GM08714 (cell line): ENCODE measurements around the gene NLRX1.
"Not testable (repeated sequence)": the region's sequence is repeated elsewhere in the genome, so short reads cannot be mapped to it uniquely, and the experiment has no call there.

Experiments used
- H3K4me3 ChIP-seq: fragments of 200-500 bp; sonication (Bioruptor generic); 2 replicates; pipeline ENCODE4 v1.5.1; 2014; ENCODE audit warnings: mild to moderate bottlenecking, low read length, inconsistent platforms
- ZNF274 ChIP-seq: IDR thresholded peaks from 2 replicates; pipeline ENCODE4 v1.6.1; 2012; ENCODE audit warnings: mild to moderate bottlenecking, low read depth, low read length

The NLRX1 gene

DNA sequence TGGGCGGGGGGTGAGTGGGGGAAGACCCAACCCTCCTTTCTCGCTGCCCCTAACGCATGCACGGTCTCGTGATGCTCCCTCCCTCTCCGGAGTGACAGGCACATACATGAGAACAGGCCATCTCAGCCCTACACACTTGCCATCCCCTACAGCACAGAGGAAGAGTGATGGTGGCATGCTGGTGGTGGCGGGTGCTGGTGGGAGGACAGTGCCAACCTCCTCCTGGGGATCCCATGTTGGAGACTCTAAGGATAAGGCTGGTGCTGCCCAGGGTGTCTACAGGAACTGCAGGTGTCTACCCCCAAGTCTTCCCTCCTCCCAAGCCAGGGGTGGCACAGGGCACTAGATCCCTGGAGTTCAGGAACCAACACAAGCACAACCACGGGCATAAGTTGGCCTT lies 6.7 kb upstream of the NLRX1 start:
- H3K4me3 ChIP-seq = no peak overlapping the region
- no peak for TF ChIP-seq ZNF274

DNA sequence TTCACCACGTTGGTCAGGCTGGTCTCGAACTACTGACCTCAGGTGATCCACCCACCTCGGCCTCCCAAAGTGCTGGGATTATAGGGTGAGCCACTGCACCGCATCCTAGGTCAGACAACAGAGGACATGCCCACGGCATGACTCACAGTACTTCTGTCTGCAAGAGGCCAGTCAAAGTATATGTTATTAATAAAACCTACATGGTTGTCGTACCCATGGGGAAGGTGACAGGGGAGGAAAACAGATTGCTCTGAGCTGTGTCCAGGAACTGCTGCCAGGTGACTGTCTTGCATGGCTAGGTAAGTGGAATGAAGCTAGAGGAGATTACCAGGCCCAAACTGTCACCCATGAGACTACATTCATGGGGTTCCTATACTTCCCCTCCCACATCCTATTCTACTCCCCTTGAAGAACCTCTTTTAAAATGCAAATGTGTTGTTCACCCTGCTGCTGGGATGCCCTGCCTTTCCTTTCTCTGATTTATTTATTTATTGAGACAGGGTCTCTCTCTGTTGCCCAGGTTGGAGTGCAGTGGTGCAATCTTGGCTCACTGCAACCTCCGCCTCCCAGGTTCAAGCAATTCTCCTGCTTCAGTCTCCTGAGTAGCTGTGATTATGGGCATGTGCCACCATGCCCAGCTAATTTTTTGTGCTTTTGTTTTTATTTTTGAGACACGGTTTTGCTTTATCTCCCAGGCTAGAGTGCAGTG lies 2.0 kb upstream of the NLRX1 start:
- H3K4me3 ChIP-seq = no peak overlapping the region
- TF ChIP-seq ZNF274 = no peak

- H3K4me3 ChIP-seq = not testable (repeated sequence)
Observed at GRCh38 chr11:119167077-119167458, 1.5 kb upstream of the NLRX1 start.

- H3K4me3 ChIP-seq = no peak overlapping the region
- TF ChIP-seq ZNF274 = no peak
Observed at GRCh38 chr11:119167933-119168332, 592 bp upstream of the NLRX1 start.

- no peak for TF ChIP-seq ZNF274
- peak overlapping the region; percentile 75 for H3K4me3 ChIP-seq
Observed at GRCh38 chr11:119169282-119169719, 776 bp downstream of the NLRX1 start.

DNA sequence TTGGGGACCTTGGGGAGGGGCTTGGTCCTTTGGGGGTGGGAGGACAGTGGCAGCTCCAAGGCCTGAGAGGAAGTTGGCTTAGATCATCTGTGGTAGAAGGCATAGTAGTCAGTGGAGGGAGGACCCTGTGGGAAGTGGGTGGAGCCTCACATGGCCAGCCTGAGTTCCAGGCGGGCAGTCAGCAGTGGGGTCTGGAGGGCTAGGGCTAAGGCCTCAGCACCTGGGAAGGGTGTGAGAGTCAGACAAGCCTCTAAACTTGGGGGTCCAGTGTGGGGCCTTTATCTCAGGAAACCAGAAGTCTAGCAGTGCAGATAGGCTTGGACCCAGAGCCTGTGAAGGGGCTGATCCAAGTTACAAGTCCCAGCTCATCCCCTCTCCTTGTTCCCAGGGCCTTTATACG lies 4.0 kb downstream of the NLRX1 start:
- no peak for TF ChIP-seq ZNF274
- H3K4me3 ChIP-seq = no peak overlapping the region

GRCh38 chr11:119173453-119173852 lies 4.9 kb downstream of the NLRX1 start:
- TF ChIP-seq ZNF274 = no peak
- no peak overlapping the region for H3K4me3 ChIP-seq

DNA sequence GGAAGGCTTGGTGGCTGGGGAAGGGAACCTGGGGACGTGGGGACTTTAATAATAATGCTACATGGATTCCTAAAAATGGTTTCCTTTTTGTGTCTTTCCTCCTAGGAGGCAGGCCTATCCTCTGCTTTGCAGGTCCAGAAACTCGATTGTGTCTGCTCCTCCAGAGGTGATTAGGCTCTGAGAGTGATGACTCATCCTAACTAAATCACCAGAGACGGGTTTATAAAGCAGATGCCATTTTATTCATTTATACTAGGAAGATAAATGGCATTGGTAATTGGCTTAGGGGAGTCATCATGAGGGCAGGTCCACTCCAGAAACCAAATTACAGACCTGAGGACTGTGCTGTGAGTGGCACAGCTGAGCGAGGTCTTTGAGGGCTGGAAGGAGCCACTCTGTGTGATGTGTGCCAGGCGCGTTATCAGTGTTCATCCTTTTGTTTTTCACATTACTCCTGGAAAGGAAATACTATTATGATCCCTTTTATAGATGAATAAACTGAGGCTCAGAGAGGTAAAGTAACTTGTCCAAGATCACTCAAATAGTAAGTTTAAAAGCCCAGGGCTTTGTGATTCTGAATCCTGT lies 7.1 kb downstream of the NLRX1 start:
- no peak for TF ChIP-seq ZNF274
- H3K4me3 ChIP-seq = no peak overlapping the region

- TF ChIP-seq ZNF274 = no peak
- no peak overlapping the region for H3K4me3 ChIP-seq
Observed at GRCh38 chr11:119178166-119178680, 9.7 kb downstream of the NLRX1 start.

GRCh38 chr11:119179342-119179741 lies 10.8 kb downstream of the NLRX1 start:
- no peak overlapping the region for H3K4me3 ChIP-seq
- TF ChIP-seq ZNF274 = no peak

- TF ChIP-seq ZNF274 = no peak
- no peak overlapping the region for H3K4me3 ChIP-seq
Observed at GRCh38 chr11:119179983-119180382, 11.5 kb downstream of the NLRX1 start.

DNA sequence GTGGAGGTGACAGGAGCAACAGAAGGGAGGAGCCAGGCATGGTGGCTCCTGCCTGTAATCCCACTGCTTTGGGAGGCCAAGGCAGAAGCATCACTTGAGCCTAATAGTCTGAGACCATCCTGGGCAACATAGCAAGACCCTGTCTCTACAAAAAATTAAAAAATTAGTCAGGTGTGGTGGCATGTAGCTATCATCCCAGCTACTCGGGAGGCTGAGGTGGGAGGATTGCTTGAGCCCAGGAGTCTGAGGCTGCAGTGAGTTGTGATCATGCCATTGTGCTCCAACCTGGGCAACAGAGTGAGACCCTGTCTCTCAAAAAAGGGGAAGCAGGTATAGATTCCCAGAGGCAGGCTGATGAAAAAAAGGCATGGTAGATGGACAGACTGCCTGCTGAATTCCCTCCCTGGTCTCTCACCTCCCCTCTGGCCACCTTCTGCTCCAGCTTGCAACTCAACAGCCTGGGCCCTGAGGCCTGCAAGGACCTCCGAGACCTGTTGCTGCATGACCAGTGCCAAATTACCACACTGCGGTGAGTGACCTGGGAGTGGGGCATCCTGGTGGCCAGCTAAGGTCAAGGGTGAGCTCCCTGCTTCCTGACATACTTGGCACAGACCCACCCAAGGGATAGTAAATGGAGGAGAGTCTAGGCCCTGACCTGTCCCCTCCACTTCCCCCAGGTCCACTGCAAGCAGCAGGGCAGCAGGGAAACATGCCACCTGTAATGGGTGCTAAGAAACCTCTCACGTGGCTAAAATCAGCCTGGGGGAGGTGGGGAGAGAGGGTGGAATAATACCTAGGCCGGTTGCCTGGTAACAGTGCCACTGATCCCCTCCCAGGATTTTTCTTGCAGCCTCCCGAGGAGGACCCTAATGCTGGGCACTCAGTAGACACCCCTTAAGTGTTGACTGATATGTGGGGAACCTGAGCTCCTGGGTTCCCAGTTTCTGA lies 12.5 kb downstream of the NLRX1 start:
- no peak for TF ChIP-seq ZNF274
- no peak overlapping the region for H3K4me3 ChIP-seq

DNA sequence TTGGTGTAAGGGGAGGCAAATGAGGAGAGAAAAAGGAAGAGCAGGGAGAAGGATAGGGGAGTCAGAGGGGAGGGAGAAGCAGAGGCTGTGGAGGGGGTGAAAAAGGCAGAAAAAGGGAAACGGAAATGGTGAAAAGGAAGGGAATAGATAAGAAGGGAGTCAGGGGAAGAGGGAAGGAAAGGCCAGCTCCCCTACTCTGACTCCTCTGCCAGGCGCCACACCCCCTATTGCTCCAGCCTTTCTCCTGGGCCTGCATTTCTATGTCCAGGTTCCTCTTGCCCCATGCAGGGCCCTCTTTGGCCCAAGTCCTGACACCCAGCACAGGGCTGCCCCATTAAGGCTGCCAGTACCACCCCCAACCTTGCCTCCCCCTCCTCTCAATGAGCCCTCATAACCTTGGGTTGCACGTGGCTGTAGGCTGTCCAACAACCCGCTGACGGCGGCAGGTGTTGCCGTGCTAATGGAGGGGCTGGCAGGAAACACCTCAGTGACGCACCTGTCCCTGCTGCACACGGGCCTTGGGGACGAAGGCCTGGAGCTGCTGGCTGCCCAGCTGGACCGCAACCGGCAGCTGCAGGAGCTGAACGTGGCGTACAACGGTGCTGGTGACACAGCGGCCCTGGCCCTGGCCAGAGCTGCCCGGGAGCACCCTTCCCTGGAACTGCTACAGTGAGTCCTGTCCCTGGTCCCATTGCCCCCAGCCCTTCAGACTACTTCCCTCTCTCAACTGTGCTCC lies 13.3 kb downstream of the NLRX1 start:
- no peak for TF ChIP-seq ZNF274
- H3K4me3 ChIP-seq = no peak overlapping the region

DNA sequence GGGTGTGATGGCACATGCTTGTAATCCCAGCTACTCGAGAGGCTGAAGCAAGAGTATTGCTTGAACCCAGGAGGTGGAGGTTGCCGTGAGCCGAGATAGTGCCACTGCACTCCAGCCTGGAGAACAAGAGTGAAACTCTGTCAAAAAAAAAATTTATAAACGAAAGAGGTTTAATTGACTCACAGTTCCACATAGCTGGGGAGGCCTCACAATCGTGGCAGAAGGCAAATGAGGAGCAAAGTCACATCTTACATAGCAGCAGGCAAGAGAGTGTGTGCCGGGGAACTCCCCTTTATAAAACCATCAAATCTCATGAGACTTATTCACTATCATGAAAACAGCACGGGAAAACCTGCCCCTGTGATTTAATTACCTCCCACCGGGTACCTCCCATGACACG lies 15.9 kb downstream of the NLRX1 start:
- not testable (repeated sequence) for H3K4me3 ChIP-seq
